NCI-H345 treated with DMSO at 0.1 percent for 48 hours (cell line): ENCODE measurements around the gene SYCE1L.
"Not testable (repeated sequence)": the region's sequence is repeated elsewhere in the genome, so short reads cannot be mapped to it uniquely, and the experiment has no call there.

Experiments used
- DNase-seq: peaks from one replicate; lab custom pipeline; 2025; ENCODE audit not compliant: unreplicated experiment; lab: John Stamatoyannopoulos, UW

The SYCE1L gene, protein sequence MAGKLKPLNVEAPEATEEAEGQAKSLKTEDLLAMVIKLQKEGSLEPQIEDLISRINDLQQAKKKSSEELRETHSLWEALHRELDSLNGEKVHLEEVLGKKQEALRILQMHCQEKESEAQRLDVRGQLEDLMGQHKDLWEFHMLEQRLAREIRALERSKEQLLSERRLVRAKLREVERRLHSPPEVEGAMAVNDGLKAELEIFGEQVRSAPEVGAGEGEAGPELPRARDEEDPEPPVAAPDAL

DNA sequence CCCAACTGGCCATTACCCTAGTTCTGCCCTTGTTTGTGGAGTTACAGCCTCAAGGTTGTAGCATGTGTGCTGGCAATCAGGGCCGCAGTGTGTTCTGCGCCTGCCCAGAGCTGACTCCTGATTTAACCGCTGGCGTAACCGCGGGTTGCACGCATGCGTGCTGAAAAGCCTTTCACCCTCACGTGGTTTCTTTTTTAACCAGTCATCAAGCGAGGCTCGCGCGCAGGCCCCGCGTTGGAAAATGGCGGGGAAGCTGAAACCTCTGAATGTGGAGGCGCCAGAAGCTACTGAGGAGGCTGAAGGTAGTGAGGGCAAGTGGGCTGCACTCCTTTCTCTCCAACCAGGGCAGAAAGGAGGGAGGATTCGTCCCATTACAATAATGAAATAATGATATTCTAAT is at the start of gene SYCE1L:
Gene SYCE1L (plus strand): TSS at position 198 of the 400 bp plus-strand sequence. CDS start 44 bp downstream, at position 242.
- DNase-seq: no peak

DNA sequence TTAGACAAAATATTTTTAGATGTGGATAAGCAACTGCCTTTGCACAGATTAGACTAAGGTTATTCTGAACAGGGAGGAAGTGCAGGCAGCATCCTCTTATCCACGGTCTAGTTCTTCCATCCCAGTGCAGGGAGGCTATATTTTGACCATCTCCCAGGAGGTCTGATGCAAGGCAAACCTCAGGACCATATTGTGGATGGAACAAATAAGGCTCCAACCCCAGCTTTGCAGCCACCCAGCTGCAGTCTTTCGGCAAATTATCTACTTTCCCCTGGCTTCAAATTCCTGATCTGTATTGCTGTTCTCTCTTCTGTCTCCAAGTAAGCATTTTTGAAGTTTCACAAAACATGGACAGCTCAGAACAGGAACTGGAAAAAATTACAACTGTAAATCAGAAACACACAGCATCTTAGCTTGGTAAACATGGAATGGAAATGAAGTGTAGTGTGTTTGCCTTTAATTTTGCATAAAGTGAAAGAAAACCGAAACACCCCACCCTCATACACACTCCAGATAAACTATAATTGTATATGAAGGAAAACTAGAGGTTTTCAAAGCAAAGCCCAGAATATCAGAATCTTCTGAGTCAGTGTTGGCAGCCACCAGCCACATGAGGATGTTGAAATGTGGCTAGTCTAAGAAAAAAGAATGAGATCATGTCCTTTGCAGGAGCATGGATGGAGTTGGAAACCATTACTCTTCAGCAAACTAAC is 41.7 kb upstream of the SYCE1L start:
- no peak for DNase-seq

DNA sequence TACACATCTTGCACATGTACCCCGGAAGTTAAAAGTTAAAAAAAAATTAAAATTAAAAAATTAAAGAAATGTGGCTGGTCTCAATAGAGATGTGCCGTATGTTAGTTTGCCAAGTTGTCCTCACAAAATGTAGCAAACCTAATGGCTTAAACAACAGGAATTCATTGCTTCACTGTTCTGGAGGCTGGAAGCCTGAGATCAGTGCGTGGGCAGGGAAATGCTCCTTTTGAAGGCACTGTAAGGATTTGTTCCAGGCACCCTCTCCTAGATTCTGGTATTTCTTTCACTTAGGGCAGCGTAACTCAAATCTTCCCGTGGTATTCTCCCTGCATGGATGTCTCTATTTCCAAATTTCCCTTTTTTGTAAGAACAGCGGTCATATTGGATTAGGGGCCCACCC is 40.9 kb upstream of the SYCE1L start:
- no peak for DNase-seq

DNA sequence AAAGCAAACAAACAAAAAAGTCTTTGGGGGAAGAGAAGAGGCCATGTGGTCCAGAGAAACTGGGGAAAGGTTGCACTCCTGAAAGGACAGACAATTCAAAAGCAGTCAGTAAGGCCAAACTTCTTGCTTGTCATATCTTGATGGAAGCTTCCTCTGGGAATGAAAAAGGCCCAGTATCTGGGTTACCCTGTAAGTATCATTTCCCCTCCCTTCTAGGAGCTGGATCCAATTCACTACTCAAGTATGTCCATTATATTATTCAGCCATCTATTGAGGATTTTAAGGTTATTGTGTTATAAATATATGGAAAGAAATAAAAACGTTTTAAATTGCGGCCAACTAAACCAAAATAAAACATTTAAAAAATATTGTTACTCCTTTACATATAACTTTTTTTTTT is 34.2 kb upstream of the SYCE1L start:
- DNase-seq: no peak

DNA sequence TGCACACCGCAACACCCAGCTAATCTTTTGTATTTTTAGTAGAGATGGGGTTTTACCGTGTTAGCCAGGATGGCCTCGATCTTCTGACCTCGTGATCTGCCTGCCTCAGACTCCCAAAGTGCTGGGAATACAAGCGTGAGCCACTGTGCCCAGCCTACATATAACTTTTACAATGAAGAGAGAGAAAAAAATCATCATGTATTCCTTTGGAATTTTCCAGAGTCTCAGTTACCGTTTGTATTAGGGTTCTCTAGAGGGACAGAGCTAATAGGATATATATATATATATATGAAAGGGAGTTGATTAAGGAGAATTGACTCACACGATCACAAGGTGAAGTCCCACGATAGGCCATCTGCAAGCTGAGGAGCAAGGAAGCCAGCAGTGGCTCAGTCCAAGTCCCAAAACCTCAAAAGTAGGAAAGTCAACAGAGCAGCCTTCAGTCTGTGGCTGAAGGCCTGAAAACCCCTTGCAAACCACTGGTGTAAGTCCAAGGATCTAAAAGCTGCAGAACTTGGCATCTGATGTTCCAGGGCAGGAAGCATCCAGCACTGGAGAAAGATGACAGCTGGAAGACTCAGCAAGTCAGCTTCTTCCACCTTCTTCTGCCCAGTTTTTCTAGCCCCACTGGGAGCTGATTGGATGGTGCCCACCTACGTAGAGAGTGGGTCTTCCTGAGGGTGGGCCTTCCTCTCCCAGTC is 33.5 kb upstream of the SYCE1L start:
- DNase-seq: not testable (repeated sequence)

DNA sequence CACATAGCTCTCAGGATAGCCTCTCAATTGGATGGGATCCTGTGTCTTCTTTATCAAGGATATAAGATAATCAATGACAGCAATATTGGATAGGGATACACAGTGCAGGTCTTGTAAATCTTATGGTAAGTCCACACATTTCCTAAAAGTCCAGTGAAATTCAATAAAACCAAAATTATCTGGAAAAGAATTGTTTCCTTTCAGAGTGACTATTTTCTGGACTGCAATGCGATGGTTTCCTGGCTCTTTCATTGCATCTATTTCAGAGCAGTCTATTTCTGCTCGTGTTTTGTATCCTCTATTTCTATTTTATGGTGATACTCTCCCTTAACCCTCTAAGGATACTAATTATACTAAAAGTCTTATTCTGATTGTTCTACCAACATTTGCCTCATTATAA is 32.5 kb upstream of the SYCE1L start:
- DNase-seq: no peak

DNA sequence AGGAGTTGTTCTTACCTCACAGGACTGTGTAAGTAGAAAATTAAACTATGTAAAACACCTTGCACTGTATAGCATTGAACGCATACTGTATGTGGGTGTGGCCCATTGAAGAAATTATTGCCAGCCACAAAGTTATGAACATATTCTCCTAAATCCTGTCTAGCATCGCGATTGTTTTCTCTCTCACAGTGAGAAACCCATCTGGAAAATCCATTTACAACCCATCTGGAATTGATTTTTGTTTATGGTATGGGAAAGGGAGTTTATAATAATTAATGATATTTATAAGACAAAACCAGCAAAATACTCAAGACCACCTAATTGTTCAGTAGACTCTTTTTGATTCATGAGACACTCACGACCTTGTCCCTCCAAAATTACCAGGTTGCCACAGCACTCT is 30.3 kb upstream of the SYCE1L start:
- DNase-seq: no peak

DNA sequence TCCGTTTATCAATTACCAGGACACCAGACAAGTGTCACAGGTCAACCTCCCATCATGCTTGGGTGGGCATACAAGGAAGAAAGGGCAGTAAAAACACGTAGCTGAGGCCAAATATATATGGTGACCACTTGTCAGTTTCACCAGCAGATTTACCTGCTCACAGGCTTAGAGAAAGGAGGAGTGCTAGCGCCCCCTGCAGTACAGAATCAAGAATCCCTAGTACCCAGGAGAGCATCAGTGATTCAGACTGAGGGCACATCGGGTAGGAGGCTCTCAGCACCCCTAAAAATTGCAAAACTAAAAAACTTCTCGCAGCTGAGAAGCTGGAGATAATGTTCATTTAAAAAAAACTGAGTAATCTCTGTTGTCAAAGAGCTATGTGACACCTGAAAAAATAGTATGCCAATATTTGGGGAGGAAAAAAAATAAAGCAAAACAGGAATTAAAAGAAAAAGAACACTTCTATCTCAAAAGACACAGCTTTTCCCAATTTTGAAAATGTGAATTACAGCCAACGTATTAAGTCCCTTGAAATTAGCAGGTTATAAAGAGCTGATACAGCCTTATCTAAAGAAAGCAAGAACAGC is 29.5 kb upstream of the SYCE1L start:
- peak; percentile 2 for DNase-seq

DNA sequence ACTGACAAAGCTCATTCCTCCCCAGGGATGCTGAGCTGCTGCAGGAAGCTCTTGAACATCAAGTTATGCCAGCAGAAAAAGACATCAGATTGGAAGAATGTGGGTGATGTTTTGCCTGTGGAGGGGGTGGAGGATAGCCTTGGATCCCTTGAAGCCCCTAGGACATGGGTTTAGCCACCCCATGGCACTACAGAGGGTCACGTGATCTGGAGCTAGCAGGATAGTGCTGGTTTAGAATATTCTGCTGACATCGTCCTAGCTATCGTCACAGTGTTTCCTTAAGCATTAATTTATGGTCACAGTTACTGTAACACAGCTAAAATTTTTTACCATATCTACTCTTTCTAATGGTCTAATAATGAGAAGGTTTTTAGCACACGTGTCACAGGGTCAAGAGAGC is 28.4 kb upstream of the SYCE1L start:
- no peak for DNase-seq

DNA sequence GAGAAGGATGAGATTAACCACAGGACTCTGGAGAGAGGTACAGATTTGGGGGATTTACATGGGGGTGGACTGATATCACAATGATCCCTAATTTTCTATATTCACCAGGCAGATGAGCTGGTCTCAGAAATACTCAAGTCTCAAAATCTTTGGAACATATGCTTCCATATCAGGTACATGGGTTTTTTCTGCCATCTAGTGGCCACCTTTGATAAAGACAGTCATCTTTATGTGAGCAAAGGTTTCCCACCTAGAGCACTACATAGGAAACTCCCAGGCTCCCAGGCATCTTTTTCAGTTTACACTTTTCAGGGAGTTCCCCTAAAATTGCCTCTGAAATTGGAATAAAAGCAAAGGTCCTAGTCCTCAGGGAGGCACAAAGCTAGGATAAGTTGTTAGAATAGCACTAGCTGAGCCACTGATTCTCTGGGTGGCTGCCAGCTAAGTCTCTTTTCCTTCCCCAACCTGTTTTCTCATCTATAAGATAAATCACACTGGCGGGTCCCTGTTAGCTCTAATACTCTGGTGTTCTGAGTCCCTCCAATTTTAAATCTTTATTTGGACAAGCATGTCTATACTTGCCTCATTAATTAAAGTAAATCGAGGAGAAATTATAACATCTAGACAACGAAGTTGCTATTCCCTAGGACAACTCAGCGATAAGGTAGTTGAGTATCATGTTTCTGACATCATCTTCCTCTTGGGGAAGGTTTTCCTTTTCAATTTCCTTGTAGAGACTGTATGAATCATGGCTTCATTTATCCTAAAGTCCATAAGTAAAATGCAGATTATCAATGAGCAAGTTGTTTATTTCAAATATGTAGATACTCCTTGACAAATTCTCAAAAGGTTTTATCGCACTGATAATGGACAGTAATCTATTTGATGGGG is 27.2 kb upstream of the SYCE1L start:
- peak; percentile 29 for DNase-seq

DNA sequence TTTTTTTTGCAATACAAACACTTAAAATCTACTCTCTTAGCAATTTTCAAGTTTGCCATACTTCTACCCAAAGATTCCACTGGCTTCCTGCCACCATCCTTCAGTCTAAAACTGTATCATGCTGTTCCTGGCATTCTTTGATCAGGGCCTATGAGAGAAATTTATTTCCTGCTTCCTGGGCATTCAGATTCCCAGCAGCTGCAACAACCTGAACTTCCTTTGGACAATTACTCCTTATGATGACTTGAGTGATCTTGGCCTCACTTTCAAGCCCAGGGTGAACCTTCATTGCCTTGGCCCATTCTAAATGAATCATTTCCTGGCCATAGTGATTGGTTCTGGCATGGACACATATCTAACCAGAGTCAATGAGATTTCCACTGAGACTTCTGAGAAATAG is 26.3 kb upstream of the SYCE1L start:
- DNase-seq: no peak

DNA sequence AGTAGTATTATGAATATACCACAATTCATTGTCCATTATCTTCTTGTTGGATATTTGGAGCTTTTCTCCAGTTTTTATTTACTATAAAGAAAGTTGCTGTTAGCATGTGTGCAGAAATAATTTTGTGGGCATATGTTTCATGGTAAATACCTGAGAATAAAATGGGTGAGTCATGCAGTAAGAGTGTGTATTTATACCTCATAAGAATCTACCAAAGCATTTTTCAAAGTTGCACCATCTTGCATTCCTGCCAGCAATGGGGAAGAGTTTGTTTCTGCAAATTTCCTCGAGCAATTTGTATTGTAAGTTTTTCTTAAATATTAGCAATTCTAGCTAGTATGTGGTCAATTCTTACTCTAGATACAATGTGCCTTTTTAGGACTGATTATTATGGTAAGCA is 16.1 kb upstream of the SYCE1L start:
- no peak for DNase-seq

DNA sequence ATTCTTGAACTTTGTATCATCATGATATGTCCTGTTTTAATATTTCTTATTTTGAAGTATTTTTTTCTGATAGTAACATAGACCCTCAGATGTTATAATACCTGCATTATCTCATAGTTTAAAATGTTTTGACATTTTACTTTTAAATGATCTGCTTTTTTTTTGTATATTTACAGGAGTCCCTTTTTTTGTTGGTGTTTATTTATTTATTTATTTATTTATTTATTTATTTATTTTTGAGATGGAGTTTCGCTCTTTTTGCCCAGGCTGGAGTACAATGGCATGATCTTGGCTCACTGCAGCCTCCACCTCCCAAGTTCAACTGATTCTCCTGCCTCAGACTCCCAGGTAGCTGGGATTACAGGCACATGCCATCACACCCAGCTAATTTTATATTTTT is 12.9 kb upstream of the SYCE1L start:
- DNase-seq: not testable (repeated sequence)

DNA sequence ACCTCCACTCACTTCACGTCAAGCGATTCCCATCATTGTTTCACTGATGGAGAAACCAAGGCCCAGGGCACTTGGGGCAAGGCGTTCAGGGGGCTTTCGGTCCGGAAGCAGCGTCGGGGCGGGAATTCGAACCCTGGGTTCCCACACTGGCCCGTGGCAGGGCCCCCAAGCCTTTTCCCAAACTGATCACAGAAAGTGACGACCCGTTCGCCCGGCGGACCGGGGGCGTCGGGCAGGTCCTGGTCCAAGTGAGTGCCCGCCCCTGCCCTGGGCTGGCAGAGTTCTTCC is 9.1 kb upstream of the SYCE1L start:
- DNase-seq: no peak

DNA sequence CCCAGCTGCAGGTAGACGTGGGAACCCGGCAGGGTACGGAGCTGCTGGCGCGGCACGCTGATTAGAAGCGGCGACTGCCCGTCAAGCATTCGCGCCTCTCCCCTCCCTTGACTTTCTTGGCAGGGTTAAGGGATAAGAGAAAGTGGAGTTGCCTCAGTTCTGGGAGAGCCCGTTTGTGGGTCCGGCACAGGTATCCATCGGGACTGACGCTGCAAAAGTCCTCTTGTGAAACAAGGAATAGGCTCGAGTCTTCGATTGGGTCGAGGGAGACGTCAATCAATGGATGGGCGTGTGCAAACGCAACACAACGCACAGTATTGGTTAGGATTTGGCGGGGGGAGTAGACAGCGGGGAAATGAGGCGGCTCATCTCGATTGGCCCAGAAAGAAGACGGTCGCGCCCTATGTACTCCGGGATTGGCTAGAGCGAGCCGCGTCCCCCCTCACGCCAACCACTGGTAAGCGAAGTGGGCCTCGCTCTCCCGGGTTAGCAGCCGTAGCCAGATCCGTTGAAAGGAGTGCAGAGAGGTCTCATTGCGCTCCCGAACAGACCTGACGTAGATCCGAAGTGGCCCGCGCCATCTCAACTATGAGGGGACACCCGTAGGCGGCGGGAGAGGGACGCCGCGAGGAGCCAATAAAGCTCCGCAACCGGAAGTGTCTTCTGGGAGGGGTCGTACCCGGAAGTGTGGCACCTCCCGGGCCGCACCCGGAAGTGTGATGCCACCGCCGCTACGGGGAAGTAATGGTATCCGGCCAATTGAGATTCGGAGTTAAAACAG is 8.5 kb upstream of the SYCE1L start, which contains the start of gene MON1B:
Gene MON1B (plus strand): TSS at position 713 of the 781 bp plus-strand sequence. CDS start 296 bp downstream, outside the sequence.
- DNase-seq: peak; percentile 92

DNA sequence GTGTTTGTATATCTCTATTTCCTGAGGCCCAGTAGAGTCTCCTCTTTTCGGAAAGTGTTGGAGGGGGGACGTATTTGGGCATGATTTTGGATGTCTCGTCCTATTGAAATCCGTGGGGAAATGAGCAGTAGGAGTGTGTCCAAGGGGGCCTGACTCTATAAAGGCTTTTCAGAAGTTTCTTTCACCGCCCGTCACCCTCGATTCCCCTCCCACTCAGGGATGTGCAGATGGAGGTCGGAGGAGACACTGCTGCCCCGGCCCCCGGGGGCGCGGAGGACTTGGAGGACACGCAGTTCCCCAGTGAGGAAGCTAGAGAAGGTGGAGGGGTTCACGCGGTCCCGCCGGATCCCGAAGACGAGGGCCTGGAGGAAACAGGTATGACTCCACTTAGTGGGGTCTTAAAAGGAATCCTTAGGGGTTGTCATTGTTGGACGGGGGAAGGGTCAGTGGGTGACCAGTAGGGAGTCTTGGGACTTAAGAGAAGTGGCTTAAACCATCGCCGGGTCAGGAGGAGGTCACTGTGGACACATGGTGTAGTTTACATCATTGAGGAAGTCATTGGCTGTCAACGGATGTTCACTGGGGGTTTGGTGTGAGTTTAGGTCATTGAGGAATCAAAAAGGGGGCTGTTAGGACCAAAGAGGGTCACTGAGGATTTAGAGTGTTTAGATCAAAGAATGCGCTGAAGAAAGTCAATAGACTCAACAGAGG is 7.8 kb upstream of the SYCE1L start:
- DNase-seq: no peak

DNA sequence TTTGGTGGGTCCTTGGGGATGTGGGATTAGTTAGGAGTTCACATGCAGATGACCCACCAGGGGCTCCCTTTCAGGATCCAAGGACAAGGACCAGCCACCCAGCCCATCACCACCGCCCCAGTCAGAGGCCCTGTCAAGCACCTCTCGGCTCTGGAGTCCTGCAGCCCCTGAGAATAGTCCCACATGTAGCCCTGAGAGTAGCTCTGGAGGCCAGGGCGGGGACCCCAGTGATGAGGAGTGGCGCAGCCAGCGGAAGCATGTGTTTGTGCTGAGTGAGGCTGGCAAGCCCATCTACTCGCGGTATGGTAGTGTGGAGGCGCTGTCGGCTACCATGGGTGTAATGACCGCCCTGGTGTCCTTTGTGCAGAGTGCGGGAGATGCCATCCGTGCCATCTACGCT is 5.8 kb upstream of the SYCE1L start:
- no peak for DNase-seq

DNA sequence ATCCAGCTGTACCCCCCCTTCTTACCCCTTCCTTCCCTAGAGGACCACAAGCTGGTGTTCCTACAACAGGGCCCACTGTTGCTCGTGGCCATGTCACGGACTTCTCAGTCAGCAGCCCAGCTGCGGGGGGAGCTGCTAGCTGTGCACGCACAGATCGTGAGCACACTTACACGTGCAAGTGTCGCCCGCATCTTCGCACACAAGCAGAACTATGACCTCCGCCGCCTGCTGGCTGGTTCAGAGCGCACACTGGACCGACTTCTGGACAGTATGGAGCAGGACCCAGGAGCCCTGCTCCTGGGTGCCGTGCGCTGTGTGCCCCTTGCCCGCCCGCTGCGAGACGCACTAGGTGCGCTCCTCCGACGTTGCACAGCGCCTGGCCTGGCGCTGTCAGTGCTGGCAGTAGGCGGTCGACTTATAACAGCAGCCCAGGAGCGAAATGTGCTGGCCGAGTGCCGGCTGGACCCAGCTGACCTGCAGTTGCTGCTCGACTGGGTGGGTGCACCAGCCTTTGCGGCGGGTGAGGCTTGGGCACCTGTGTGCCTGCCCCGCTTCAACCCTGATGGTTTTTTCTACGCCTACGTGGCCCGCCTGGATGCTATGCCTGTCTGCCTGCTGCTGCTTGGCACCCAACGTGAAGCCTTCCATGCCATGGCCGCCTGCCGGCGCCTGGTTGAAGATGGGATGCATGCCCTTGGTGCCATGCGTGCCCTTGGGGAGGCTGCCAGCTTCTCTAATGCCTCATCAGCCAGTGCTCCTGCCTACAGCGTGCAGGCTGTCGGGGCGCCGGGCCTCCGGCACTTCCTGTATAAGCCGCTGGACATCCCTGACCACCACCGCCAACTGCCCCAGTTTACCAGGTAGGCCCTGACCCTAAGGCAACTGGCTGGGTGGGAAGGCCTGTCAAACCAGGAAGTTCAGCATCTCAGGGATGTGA is 4.6 kb upstream of the SYCE1L start:
- no peak for DNase-seq
